ENCODE measurements around the gene POMT2. TPM values are rescaled to one million over a fixed set of nuclear protein-coding genes. Genes with fewer than 3 reads are reported as not detected.
A peak's percentile ranks its signal among the peaks of the same experiment; 100 is the strongest.
"Not testable (repeated sequence)": the region's sequence is repeated elsewhere in the genome, so short reads cannot be mapped to it uniquely, and the experiment has no call there.

Gene POMT2
- polyA plus RNA-seq, 1 donor from 2014 or later: 2.3 TPM

GRCh38 chr14:77337880-77338279 is 17.2 kb upstream of the POMT2 start:
- no peaks in the 10 kb centered on the region for H3K9me3 Mint-ChIP-seq
- H3K27me3 Mint-ChIP-seq: no peaks in the 10 kb centered on the region
- no peaks in the 10 kb centered on the region for H3K4me1 Mint-ChIP-seq
- no peak overlapping the region for H3K4me3 Mint-ChIP-seq
- H3K27ac Mint-ChIP-seq: peak overlapping the region in 1 of 3 donors; percentile 59
- peaks cover 6% of the 10 kb centered on the region for H3K36me3 Mint-ChIP-seq

GRCh38 chr14:77337255-77337654 is 16.6 kb upstream of the POMT2 start:
- not testable (repeated sequence) for H3K27me3 Mint-ChIP-seq, H3K4me3 Mint-ChIP-seq, H3K9me3 Mint-ChIP-seq, H3K27ac Mint-ChIP-seq, H3K4me1 Mint-ChIP-seq, H3K36me3 Mint-ChIP-seq

- no peaks in the 10 kb centered on the region for H3K27me3 Mint-ChIP-seq
- H3K36me3 Mint-ChIP-seq: peaks cover 3% of the 10 kb centered on the region
- H3K27ac Mint-ChIP-seq: no peak overlapping the region
- H3K4me3 Mint-ChIP-seq: no peak overlapping the region
- no peaks in the 10 kb centered on the region for H3K4me1 Mint-ChIP-seq
- no peaks in the 10 kb centered on the region for H3K9me3 Mint-ChIP-seq
These were observed 14.9 kb upstream of the POMT2 start for GRCh38 chr14:77335576-77335975.

GRCh38 chr14:77329872-77330271 is 9.2 kb upstream of the POMT2 start:
- Mint-ChIP-seq H3K27me3 (no peaks in the 10 kb centered on the region), H3K9me3 (no peaks in the 10 kb centered on the region), H3K4me3 (no peak overlapping the region), H3K27ac (no peak overlapping the region), H3K36me3 (no peaks in the 10 kb centered on the region), H3K4me1 (peaks cover 0 to 1% (median 0%) of the 10 kb centered on the region in 3 donors)

- Mint-ChIP-seq H3K4me3 (peak overlapping the region in 1 of 4 donors; percentile 26), H3K4me1 (peaks cover 1 to 8% (median 2%) of the 10 kb centered on the region in 3 donors), H3K27ac (peak overlapping the region in 1 of 3 donors; percentile 57), H3K27me3 (no peaks in the 10 kb centered on the region), H3K36me3 (no peaks in the 10 kb centered on the region), H3K9me3 (no peaks in the 10 kb centered on the region)
These were observed 6.4 kb upstream of the POMT2 start for GRCh38 chr14:77327111-77327510.

GRCh38 chr14:77325746-77326094 is 5.0 kb upstream of the POMT2 start:
- Mint-ChIP-seq H3K9me3 (no peaks in the 10 kb centered on the region), H3K27ac (no peak overlapping the region)

GRCh38 chr14:77324816-77325745 is 4.4 kb upstream of the POMT2 start:
- no peaks in the 10 kb centered on the region for H3K36me3 Mint-ChIP-seq

More at GRCh38 chr14:77325746-77326094, 5.0 kb upstream of the POMT2 start:
- Mint-ChIP-seq H3K4me1 (peaks cover 5 to 12% (median 6%) of the 10 kb centered on the region in 3 donors), H3K4me3 (peak overlapping the region in 1 of 4 donors; percentile 32), H3K27me3 (no peaks in the 10 kb centered on the region), H3K36me3 (no peaks in the 10 kb centered on the region)

GRCh38 chr14:77324289-77324688 is 3.6 kb upstream of the POMT2 start:
- Mint-ChIP-seq H3K4me1 (peaks cover 9 to 18% (median 10%) of the 10 kb centered on the region in 3 donors), H3K27ac (no peak overlapping the region), H3K27me3 (no peaks in the 10 kb centered on the region), H3K9me3 (no peaks in the 10 kb centered on the region), H3K36me3 (no peaks in the 10 kb centered on the region), H3K4me3 (no peak overlapping the region)

More at GRCh38 chr14:77324816-77325745, 4.4 kb upstream of the POMT2 start:
- H3K9me3 Mint-ChIP-seq: no peaks in the 10 kb centered on the region
- no peak overlapping the region for H3K27ac Mint-ChIP-seq
- H3K27me3 Mint-ChIP-seq: no peaks in the 10 kb centered on the region
- peaks cover 6 to 15% (median 7%) of the 10 kb centered on the region in 3 donors for H3K4me1 Mint-ChIP-seq
- H3K4me3 Mint-ChIP-seq: peak overlapping the region in 1 of 4 donors; percentile 32

GRCh38 chr14:77323571-77323970 is 2.9 kb upstream of the POMT2 start:
- Mint-ChIP-seq H3K36me3 (no peaks in the 10 kb centered on the region), H3K4me3 (peak overlapping the region in 2 of 4 donors; percentile 35 to 62)

GRCh38 chr14:77322951-77323350 is 2.3 kb upstream of the POMT2 start:
- no peaks in the 10 kb centered on the region for H3K36me3 Mint-ChIP-seq

More at GRCh38 chr14:77323571-77323970, 2.9 kb upstream of the POMT2 start:
- Mint-ChIP-seq H3K27ac (no peak overlapping the region), H3K4me1 (peaks cover 9 to 18% (median 12%) of the 10 kb centered on the region in 3 donors), H3K27me3 (no peaks in the 10 kb centered on the region), H3K9me3 (no peaks in the 10 kb centered on the region)

GRCh38 chr14:77322250-77322902 is 1.7 kb upstream of the POMT2 start:
- Mint-ChIP-seq H3K27ac (peak overlapping the region; percentile 98 to 100 (median 99)), H3K36me3 (no peaks in the 10 kb centered on the region), H3K4me1 (peaks cover 11 to 18% (median 13%) of the 10 kb centered on the region in 3 donors), H3K9me3 (no peaks in the 10 kb centered on the region), H3K4me3 (peak overlapping the region; percentile 96 to 100 (median 99)), H3K27me3 (no peaks in the 10 kb centered on the region)

More at GRCh38 chr14:77322951-77323350, 2.3 kb upstream of the POMT2 start:
- no peaks in the 10 kb centered on the region for H3K9me3 Mint-ChIP-seq
- H3K4me3 Mint-ChIP-seq: peak overlapping the region in 1 of 4 donors; percentile 96
- H3K27ac Mint-ChIP-seq: peak overlapping the region in 1 of 3 donors; percentile 98
- H3K27me3 Mint-ChIP-seq: no peaks in the 10 kb centered on the region
- H3K4me1 Mint-ChIP-seq: peaks cover 9 to 18% (median 12%) of the 10 kb centered on the region in 3 donors

GRCh38 chr14:77319422-77319821 is 1.3 kb downstream of the POMT2 start:
- no peaks in the 10 kb centered on the region for H3K9me3 Mint-ChIP-seq
- no peaks in the 10 kb centered on the region for H3K36me3 Mint-ChIP-seq
- peak overlapping the region in 2 of 3 donors; percentile 92 to 98 for H3K27ac Mint-ChIP-seq
- H3K27me3 Mint-ChIP-seq: no peaks in the 10 kb centered on the region
- peak overlapping the region in 2 of 4 donors; percentile 86 to 96 for H3K4me3 Mint-ChIP-seq
- H3K4me1 Mint-ChIP-seq: peaks cover 14 to 22% (median 15%) of the 10 kb centered on the region in 3 donors

GRCh38 chr14:77318756-77319155 is 1.9 kb downstream of the POMT2 start:
- Mint-ChIP-seq H3K27ac (peak overlapping the region in 1 of 3 donors; percentile 98), H3K4me1 (peaks cover 14 to 22% (median 15%) of the 10 kb centered on the region in 3 donors), H3K4me3 (peak overlapping the region in 2 of 4 donors; percentile 54 to 96)
- not testable (repeated sequence) for H3K27me3 Mint-ChIP-seq, H3K9me3 Mint-ChIP-seq, H3K36me3 Mint-ChIP-seq

GRCh38 chr14:77318006-77318553 is 2.6 kb downstream of the POMT2 start:
- no peaks in the 10 kb centered on the region for H3K9me3 Mint-ChIP-seq
- H3K27me3 Mint-ChIP-seq: no peaks in the 10 kb centered on the region
- no peaks in the 10 kb centered on the region for H3K36me3 Mint-ChIP-seq
- H3K4me1 Mint-ChIP-seq: peaks cover 14 to 22% (median 15%) of the 10 kb centered on the region in 3 donors
- peak overlapping the region in 1 of 3 donors; percentile 49 for H3K27ac Mint-ChIP-seq
- peak overlapping the region in 1 of 4 donors; percentile 43 for H3K4me3 Mint-ChIP-seq

- Mint-ChIP-seq H3K27me3 (no peaks in the 10 kb centered on the region), H3K27ac (no peak overlapping the region), H3K4me3 (peak overlapping the region in 1 of 4 donors; percentile 15), H3K4me1 (peaks cover 11 to 17% (median 11%) of the 10 kb centered on the region in 3 donors), H3K9me3 (no peaks in the 10 kb centered on the region), H3K36me3 (no peaks in the 10 kb centered on the region)
These were observed 3.8 kb downstream of the POMT2 start for GRCh38 chr14:77316872-77317301.

Data from IgD-negative memory B cell (primary cell).